Left ventricle myocardium inferior (tissue), 1 donor: ENCODE measurements around the gene SPTB. TPM values are rescaled to one million over a fixed set of nuclear protein-coding genes. Genes with fewer than 3 reads are reported as not detected.

ENCODE experiments used
- DNase-seq: peaks from one replicate; pipeline ENCODE4 v3.0.0-alpha.2; 2020
- H3K27ac ChIP-seq: fragments of 200-600 bp; replicated peaks from 2 replicates; pipeline ENCODE4 v1.8.0; 2021
- H3K27me3 ChIP-seq: fragments of 200-600 bp; 2 replicates; pipeline ENCODE4 v1.8.0; 2021; ENCODE audit warnings: low read depth
- H3K36me3 ChIP-seq: fragments of 200-600 bp; 2 replicates; pipeline ENCODE4 v1.8.0; 2021
- H3K4me1 ChIP-seq: fragments of 200-600 bp; 2 replicates; pipeline ENCODE4 v1.8.0; 2021
- H3K4me3 ChIP-seq: fragments of 200-600 bp; 2 replicates; pipeline ENCODE4 v1.8.0; 2021; ENCODE audit warnings: mild to moderate bottlenecking, moderate library complexity
- H3K9me3 ChIP-seq: fragments of 200-600 bp; replicated peaks from 2 replicates; pipeline ENCODE4 v1.8.0; 2021
- intact Hi-C: fragments of 100-400 bp; cut with micrococcal nuclease; formaldehyde crosslinking; loops from one replicate; pipeline ENCODE4 v1.11.0; 2022
- total RNA-seq: library from RNA; stranded (reverse); fragmentation: NEBNext Ultra II Directional; extraction: Animal tissue kit (Norgen Biotek cat#: 25700); gene quantifications from one replicate; pipeline ENCODE4 v1.2.1, GENCODE V29; 2021
- TF ChIP-seq, protein P1 (sequence below): fragments of 200-600 bp; IDR thresholded peaks from 2 replicates; pipeline ENCODE4 v1.8.0; 2021; ENCODE audit warnings: antibody characterized with exemption, mild to moderate bottlenecking, borderline replicate concordance
- donor health status: DM: no; HTN: yes; CAD: no; lungs with severe emphysema.

SPTB gene
- total RNA-seq, 1 donor from 2014 or later: 82.2 TPM

DNA sequence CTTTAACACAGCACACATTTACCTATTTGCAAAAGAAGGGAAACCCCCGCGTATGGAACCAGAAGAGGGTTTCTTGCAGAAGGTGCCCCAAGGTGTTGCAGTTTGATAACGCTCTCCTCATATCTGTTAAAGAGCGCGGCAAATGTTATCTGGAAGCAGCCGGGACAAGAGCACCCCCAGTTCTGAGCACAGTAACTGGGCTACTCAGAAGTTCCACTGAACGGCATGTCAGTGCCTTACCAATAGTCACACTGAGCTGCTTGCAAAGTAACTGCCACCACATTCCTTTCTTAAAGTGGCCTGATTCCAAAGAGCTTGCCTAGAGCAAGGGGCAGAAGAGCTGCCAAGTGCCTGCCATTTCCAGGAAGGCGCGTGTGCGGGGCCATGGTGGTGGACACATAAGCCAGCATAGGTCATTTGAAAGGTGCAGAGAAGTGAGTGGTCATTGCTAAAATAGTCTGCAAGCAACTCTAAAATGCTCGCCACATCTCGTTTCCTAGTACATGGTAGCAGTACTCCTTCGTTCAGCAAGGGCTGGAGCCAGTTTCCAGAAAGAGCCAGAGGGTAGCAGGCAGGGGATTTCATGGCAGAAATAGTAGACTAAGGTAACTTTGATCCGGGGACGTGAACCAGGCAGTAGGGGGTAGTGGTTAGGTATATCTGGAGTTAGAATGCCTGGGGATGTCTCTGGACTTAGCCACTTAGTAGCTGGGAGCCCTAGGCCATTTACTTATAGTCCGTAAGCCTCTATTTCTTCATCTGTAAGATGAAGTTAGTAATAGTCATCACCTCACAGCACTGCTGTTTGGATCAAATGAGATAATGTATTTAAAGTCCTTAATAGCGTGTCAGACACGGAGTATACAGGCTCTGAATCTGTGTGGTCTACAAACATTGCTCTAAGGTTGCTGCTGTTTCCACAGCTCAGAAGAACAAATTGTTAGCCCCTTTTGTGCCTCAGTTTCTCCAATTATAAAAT, 37.6 kb downstream of the SPTB start:
- peak; percentile 61 for DNase-seq
- peak overlapping the region; percentile 92 for H3K27ac ChIP-seq
- intact Hi-C loops: no loop called here
- H3K27me3 ChIP-seq: peaks cover 44% of the 10 kb centered on the region
- H3K9me3 ChIP-seq: no peaks in the 10 kb centered on the region
- no peaks in the 10 kb centered on the region for H3K36me3 ChIP-seq
- peaks cover 55% of the 10 kb centered on the region for H3K4me1 ChIP-seq
- TF ChIP-seq, protein P1, sequence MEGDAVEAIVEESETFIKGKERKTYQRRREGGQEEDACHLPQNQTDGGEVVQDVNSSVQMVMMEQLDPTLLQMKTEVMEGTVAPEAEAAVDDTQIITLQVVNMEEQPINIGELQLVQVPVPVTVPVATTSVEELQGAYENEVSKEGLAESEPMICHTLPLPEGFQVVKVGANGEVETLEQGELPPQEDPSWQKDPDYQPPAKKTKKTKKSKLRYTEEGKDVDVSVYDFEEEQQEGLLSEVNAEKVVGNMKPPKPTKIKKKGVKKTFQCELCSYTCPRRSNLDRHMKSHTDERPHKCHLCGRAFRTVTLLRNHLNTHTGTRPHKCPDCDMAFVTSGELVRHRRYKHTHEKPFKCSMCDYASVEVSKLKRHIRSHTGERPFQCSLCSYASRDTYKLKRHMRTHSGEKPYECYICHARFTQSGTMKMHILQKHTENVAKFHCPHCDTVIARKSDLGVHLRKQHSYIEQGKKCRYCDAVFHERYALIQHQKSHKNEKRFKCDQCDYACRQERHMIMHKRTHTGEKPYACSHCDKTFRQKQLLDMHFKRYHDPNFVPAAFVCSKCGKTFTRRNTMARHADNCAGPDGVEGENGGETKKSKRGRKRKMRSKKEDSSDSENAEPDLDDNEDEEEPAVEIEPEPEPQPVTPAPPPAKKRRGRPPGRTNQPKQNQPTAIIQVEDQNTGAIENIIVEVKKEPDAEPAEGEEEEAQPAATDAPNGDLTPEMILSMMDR: no peak
- H3K4me3 ChIP-seq: peak overlapping the region; percentile 53

DNA sequence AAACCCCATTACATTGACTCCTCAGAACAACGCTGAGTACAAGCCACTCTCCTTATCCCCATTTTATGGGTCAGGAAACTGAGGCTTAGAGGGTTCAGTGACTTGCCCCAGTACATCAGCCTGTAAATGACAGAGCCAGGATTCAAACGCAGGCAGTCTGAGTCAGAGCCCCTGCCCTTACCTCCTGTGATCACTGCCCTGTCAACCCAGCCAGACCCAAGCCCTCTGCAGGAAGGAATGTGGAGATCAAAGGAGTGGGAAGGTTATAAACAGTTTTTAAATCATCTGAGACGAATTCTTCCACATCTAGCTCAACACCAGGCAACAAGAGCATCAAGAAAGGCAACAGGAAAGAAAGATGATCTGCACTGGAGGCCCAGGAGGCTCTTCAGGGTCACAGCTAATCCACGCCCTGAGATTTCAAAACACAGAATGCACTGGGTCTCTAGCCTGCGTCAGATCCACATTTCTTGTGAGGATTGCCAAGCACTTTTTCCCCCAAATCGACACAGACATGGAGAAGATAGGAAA, 38.5 kb downstream of the SPTB start:
- Histone ChIP-seq H3K9me3 (no peaks in the 10 kb centered on the region), H3K27ac (peak overlapping the region; percentile 92), H3K27me3 (peaks cover 41% of the 10 kb centered on the region), H3K4me1 (peaks cover 52% of the 10 kb centered on the region), H3K4me3 (peak overlapping the region; percentile 53), H3K36me3 (no peaks in the 10 kb centered on the region)
- TF ChIP-seq, protein P1: peak; percentile 50
- intact Hi-C loops: no loop called here
- no peak for DNase-seq

DNA sequence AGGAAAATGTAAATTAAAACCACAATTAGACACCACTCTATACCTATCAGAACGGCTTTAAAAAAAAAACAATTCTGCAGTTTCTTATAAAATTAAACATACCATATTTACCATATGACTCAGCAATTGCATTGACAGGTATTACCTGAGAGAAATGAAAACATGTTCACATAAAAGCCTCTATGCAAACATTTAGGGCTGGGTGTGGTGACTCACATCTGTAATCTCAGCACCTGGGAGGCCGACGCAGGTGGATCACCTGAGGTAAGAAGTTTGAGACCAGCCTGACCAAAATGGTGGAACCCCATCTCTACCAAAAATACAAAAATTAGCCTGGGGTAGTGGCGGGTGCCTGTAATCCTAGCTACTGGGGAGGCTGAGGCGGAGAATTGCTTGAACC, 41.1 kb downstream of the SPTB start:
- Histone ChIP-seq H3K4me1 (peaks cover 39% of the 10 kb centered on the region), H3K4me3 (no peak overlapping the region), H3K27me3 (peaks cover 34% of the 10 kb centered on the region), H3K27ac (no peak overlapping the region), H3K36me3 (no peaks in the 10 kb centered on the region), H3K9me3 (no peaks in the 10 kb centered on the region)
- TF ChIP-seq, protein P1: no peak
- no peak for DNase-seq
- intact Hi-C loops: no loop called here

DNA sequence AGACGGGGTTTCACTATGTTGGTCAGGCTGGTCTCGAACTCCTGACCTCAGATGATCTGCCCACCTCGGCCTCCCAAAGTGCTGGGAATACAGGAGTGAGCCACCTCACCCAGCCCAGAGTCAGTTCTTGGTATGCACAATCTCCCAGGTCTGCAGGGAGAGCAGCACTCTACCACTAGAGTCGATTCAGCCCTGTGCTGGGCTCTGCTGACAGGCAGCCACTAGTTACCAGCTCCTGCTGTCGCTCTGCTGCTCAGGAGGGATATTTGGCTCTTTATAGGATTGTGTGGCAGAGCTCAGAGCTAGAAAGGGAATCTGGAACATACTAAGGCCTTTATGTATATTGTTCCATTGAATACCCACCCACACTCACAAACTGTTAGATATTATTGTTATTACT, 44.3 kb downstream of the SPTB start:
- DNase-seq: no peak
- H3K36me3 ChIP-seq: no peaks in the 10 kb centered on the region
- intact Hi-C loops: no loop called here
- TF ChIP-seq, protein P1: no peak
- peaks cover 45% of the 10 kb centered on the region for H3K4me1 ChIP-seq
- H3K27ac ChIP-seq: no peak overlapping the region
- no peak overlapping the region for H3K4me3 ChIP-seq
- peaks cover 11% of the 10 kb centered on the region for H3K27me3 ChIP-seq
- no peaks in the 10 kb centered on the region for H3K9me3 ChIP-seq

DNA sequence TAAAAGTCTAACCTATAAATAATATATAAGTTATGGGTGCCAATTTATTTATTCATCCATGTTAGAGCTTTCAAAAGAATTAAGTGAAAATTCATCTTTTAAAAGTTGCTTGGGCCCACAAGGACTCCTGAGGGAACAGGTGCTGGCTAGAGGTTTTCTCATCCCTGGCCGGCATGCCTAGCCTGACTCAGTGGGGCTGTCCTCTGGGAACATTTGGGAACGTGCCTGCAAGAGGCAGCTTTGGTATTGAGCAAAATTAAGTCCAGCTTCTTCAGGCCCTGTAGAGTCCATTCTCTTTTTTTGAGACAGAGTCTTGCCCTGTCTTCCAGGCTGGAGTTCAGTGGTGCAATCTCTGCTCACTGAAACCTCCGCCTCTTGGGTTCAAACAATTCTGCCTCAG, 44.7 kb downstream of the SPTB start:
- H3K4me1 ChIP-seq: peaks cover 40% of the 10 kb centered on the region
- intact Hi-C loops: no loop called here
- no peaks in the 10 kb centered on the region for H3K36me3 ChIP-seq
- no peak overlapping the region for H3K4me3 ChIP-seq
- TF ChIP-seq, protein P1: no peak
- no peak for DNase-seq
- no peaks in the 10 kb centered on the region for H3K9me3 ChIP-seq
- H3K27me3 ChIP-seq: peaks cover 9% of the 10 kb centered on the region
- H3K27ac ChIP-seq: no peak overlapping the region
